K562 (cell line): ENCODE measurements around the gene PMF1. TPM values are rescaled to one million over a fixed set of nuclear protein-coding genes. Genes with fewer than 3 reads are reported as not detected.
A peak's percentile ranks its signal among the peaks of the same experiment; 100 is the strongest.

Source experiments
- CBFB ChIP-seq: sonication (generic); formaldehyde crosslinking; IDR thresholded peaks from 2 replicates; pipeline ENCODE4 v1.4.0; 2020; ENCODE audit warnings: mild to moderate bottlenecking, missing genetic modification reagents
- CEBPB ChIP-seq: fragments of 450-650 bp; IDR thresholded peaks from 2 replicates; pipeline ENCODE4 v1.6.1; 2016; ENCODE audit warnings: missing genetic modification characterization, missing compliant biosample characterization
- CTBP1 ChIP-seq: fragments of 450-650 bp; IDR thresholded peaks from 2 replicates; pipeline ENCODE4 v1.6.1; 2016; ENCODE audit warnings: borderline replicate concordance
- E2F3 ChIP-seq: fragments of 250-450 bp; sonication (Bioruptor Pico); IDR thresholded peaks from 2 replicates; pipeline ENCODE4 v1.4.0; 2020; ENCODE audit warnings: mild to moderate bottlenecking
- LEF1 ChIP-seq: fragments of 450-650 bp; IDR thresholded peaks from 2 replicates; pipeline ENCODE4 v1.6.1; 2016; ENCODE audit warnings: mild to moderate bottlenecking
- MIER1 ChIP-seq: fragments of 450-650 bp; IDR thresholded peaks from 2 replicates; pipeline ENCODE4 v1.6.1; 2016; ENCODE audit warnings: antibody characterized with exemption, mild to moderate bottlenecking, low read depth
- NFATC3 ChIP-seq: fragments of 450-650 bp; IDR thresholded peaks from 2 replicates; pipeline ENCODE4 v1.6.1; 2017; ENCODE audit warnings: mild to moderate bottlenecking
- NR2F6 ChIP-seq: fragments of 450-650 bp; formaldehyde crosslinking; IDR thresholded peaks from 2 replicates; pipeline ENCODE4 v1.4.0; 2020; ENCODE audit warnings: mild to moderate bottlenecking
- NR4A1 ChIP-seq, 2 experiments: fragments of 250-450 bp in 1 of 2; fragments of 450-650 bp in 1 of 2; sonication (Bioruptor Pico) in 1 of 2; IDR thresholded peaks; 2 replicates each; pipeline versions ENCODE4 v1.4.0 to v1.6.1; 2016 to 2020; ENCODE audit warnings: mild to moderate bottlenecking in 2 of 2, missing compliant biosample characterization in 1 of 2, missing genetic modification characterization in 1 of 2, moderate library complexity in 1 of 2
- SMARCE1 ChIP-seq: fragments of 450-650 bp; IDR thresholded peaks from 2 replicates; pipeline ENCODE4 v1.7.1; 2016; ENCODE audit warnings: mild to moderate bottlenecking
- ZNF24 ChIP-seq: fragments of 450-650 bp; IDR thresholded peaks from 2 replicates; pipeline ENCODE4 v1.6.1; 2016
- ZNF274 ChIP-seq: IDR thresholded peaks from 2 replicates; pipeline ENCODE4 v1.6.1; 2011; ENCODE audit warnings: low read depth, mild to moderate bottlenecking, low read length, moderate library complexity, borderline replicate concordance
- ZNF384 ChIP-seq: IDR thresholded peaks from 2 replicates; pipeline ENCODE4 v1.6.1; 2012; ENCODE audit warnings: low read depth, low read length, improper control_type of control experiment
- polyA plus RNA-seq, 8 experiments: library from polyadenylated mRNA; depleted of rRNA in 4 of 8; stranded (reverse) in 5 of 8; unstranded in 3 of 8; fragments of >200 nt; fragmentation: Nextera tagmentation in 2 of 8; fragmentation: Illumina TruSeq in 1 of 8; extraction: Ambion mirVana in 2 of 8; extraction: Trizol in 1 of 8; gene quantifications; 2 replicates each; pipeline versions ENCODE4 v1.2.1 to v1.2.3, GENCODE V29; 2011 to 2014; ENCODE audit warnings: inconsistent platforms in 1 of 8, missing spikeins in 1 of 8
- total RNA-seq, 7 experiments: library from RNA; depleted of rRNA in 6 of 7; stranded (reverse); fragments of >200 nt in 6 of 7; fragmentation: Illumina TruSeq in 2 of 7; extraction: Trizol in 2 of 7; gene quantifications; 2 replicates each; pipeline versions ENCODE4 v1.2.1 to v1.2.3, GENCODE V29; 2011 to 2021; ENCODE audit warnings: low replicate concordance in 1 of 7
- TF ChIP-seq, protein P1 (sequence below): fragments of 450-650 bp; IDR thresholded peaks from 2 replicates; pipeline ENCODE4 v1.6.1; 2018; ENCODE audit not compliant: partially characterized antibody
- TF ChIP-seq, protein P2 (sequence below): fragments of 450-650 bp; IDR thresholded peaks from 2 replicates; pipeline ENCODE4 v1.6.1; 2016
- TF ChIP-seq, protein P3 (sequence below): fragments of 250-450 bp; sonication (Bioruptor Pico); IDR thresholded peaks from 2 replicates; pipeline ENCODE4 v1.8.0; 2022; ENCODE audit warnings: inconsistent platforms
- TF ChIP-seq, protein P4 (sequence below): sonication (generic); formaldehyde crosslinking; IDR thresholded peaks from 2 replicates; pipeline ENCODE4 v1.8.1; 2022; ENCODE audit warnings: missing genetic modification reagents
- TF ChIP-seq, protein P5 (sequence below): fragments of 250-450 bp; sonication (Bioruptor Pico); IDR thresholded peaks from 2 replicates; pipeline ENCODE4 v1.5.0; 2021

Gene PMF1
- total and polyA plus RNA-seq, 9 of the 15 experiments (the other 6 are each of a cell fraction or from before 2014, with no cell fraction given) = 9.4 to 92.9 (median 71.0) TPM

DNA sequence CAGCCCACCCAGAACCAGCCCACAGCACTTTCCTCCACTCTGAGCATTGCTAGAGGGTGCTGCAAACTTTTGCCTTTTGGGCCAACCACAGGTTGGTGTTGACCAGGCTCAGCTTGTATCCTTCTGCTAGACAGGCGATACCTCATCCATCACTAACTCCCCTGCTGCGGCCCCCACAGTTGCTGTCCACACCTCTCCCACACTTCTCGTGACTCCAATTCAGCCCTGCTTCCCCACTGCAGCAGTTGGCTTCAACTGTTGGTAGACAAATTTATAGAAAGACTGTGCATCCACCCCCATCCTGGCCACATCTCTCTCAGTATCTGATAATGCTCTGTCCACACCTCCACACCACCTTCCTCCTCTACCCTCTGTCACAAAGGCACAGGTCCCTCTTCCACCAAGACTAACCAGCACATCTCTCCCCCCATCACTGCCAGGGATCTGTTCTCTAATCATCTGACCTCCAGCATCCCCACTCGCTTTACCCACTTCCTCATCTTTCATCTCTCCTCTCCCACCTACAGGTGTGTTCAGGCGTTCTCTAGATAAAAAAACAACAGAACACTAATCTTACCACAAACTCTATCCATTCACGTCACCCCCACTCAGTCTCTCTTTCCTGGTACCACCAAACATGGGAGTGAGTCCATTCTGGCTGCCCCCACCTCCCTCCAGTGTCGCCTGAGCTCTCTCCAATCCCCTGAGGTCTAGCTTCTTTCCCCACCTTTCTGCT is 34.7 kb upstream of the PMF1 start (continued):
- TF ChIP-seq, protein P1, sequence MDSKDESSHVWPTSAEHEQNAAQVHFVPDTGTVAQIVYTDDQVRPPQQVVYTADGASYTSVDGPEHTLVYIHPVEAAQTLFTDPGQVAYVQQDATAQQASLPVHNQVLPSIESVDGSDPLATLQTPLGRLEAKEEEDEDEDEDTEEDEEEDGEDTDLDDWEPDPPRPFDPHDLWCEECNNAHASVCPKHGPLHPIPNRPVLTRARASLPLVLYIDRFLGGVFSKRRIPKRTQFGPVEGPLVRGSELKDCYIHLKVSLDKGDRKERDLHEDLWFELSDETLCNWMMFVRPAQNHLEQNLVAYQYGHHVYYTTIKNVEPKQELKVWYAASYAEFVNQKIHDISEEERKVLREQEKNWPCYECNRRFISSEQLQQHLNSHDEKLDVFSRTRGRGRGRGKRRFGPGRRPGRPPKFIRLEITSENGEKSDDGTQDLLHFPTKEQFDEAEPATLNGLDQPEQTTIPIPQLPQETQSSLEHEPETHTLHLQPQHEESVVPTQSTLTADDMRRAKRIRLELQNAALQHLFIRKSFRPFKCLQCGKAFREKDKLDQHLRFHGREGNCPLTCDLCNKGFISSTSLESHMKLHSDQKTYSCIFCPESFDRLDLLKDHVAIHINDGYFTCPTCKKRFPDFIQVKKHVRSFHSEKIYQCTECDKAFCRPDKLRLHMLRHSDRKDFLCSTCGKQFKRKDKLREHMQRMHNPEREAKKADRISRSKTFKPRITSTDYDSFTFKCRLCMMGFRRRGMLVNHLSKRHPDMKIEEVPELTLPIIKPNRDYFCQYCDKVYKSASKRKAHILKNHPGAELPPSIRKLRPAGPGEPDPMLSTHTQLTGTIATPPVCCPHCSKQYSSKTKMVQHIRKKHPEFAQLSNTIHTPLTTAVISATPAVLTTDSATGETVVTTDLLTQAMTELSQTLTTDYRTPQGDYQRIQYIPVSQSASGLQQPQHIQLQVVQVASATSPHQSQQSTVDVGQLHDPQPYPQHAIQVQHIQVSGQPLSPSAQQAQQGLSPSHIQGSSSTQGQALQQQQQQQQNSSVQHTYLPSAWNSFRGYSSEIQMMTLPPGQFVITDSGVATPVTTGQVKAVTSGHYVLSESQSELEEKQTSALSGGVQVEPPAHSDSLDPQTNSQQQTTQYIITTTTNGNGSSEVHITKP = no peak
- TF ChIP-seq ZNF274 (no peak), LEF1 (no peak), NR4A1 (CRISPR knock-in tag; IDR thresholded peaks at IDR 0.05) (no peak), NR4A1 (tag; IDR thresholded peaks at IDR 0.05) (no peak), MIER1 (no peak), E2F3 (CRISPR knock-in tag) (no peak), ZNF24 (no peak), CTBP1 (peak; percentile 76), NR2F6 (no peak), CEBPB (no peak), CBFB (no peak), NFATC3 (no peak), ZNF384 (no peak), SMARCE1 (peak; percentile 30; the same call in 1 of the 2 replicates)
- TF ChIP-seq, protein P2, sequence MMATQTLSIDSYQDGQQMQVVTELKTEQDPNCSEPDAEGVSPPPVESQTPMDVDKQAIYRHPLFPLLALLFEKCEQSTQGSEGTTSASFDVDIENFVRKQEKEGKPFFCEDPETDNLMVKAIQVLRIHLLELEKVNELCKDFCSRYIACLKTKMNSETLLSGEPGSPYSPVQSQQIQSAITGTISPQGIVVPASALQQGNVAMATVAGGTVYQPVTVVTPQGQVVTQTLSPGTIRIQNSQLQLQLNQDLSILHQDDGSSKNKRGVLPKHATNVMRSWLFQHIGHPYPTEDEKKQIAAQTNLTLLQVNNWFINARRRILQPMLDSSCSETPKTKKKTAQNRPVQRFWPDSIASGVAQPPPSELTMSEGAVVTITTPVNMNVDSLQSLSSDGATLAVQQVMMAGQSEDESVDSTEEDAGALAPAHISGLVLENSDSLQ = no peak
- TF ChIP-seq, protein P3, sequence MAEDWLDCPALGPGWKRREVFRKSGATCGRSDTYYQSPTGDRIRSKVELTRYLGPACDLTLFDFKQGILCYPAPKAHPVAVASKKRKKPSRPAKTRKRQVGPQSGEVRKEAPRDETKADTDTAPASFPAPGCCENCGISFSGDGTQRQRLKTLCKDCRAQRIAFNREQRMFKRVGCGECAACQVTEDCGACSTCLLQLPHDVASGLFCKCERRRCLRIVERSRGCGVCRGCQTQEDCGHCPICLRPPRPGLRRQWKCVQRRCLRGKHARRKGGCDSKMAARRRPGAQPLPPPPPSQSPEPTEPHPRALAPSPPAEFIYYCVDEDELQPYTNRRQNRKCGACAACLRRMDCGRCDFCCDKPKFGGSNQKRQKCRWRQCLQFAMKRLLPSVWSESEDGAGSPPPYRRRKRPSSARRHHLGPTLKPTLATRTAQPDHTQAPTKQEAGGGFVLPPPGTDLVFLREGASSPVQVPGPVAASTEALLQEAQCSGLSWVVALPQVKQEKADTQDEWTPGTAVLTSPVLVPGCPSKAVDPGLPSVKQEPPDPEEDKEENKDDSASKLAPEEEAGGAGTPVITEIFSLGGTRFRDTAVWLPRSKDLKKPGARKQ = no peak
- TF ChIP-seq, protein P4, sequence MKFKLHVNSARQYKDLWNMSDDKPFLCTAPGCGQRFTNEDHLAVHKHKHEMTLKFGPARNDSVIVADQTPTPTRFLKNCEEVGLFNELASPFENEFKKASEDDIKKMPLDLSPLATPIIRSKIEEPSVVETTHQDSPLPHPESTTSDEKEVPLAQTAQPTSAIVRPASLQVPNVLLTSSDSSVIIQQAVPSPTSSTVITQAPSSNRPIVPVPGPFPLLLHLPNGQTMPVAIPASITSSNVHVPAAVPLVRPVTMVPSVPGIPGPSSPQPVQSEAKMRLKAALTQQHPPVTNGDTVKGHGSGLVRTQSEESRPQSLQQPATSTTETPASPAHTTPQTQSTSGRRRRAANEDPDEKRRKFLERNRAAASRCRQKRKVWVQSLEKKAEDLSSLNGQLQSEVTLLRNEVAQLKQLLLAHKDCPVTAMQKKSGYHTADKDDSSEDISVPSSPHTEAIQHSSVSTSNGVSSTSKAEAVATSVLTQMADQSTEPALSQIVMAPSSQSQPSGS (CRISPR knock-in tag) = no peak
- TF ChIP-seq, protein P5, sequence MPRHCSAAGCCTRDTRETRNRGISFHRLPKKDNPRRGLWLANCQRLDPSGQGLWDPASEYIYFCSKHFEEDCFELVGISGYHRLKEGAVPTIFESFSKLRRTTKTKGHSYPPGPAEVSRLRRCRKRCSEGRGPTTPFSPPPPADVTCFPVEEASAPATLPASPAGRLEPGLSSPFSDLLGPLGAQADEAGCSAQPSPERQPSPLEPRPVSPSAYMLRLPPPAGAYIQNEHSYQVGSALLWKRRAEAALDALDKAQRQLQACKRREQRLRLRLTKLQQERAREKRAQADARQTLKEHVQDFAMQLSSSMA (CRISPR knock-in tag) = no peak
